Hypothalamus (tissue), 51 donors: ENCODE results near the gene IGSF8.

Experiments used
- DNase-seq, 51 donors: peaks; one replicate each; lab custom pipeline; 2025; lab: John Stamatoyannopoulos, UW

Gene IGSF8

GRCh38 chr1:160108888-160109662 is 10.7 kb upstream of the IGSF8 start:
- DNase-seq = peak in 7 of 51 donors; percentile 14 to 41 (median 23)

GRCh38 chr1:160107512-160107911 is 9.1 kb upstream of the IGSF8 start:
- DNase-seq = no peak

DNA sequence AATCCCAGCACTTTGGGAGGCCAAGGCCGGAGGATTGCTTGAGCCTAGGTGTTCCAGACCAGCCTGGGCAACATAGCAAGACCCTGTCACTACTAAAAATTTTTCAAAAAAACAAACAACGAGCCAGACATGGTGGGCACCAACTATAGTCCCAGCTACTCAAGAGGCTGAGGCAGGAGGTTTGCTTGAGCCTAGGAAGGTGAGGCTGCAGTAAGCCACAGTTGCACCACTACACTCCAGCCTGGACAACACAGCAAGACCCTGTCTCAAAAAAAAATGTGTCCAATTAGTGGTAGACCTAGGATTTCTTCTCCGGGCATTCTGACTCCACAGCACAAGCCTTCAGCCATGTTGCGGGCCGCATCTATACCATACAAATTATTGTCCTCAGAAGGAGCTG is 6.7 kb upstream of the IGSF8 start:
- no peak for DNase-seq

GRCh38 chr1:160104486-160104885 is 6.1 kb upstream of the IGSF8 start:
- DNase-seq = peak in 2 of 51 donors; percentile 19 to 25

GRCh38 chr1:160103658-160104408 is 5.4 kb upstream of the IGSF8 start:
- peak in 8 of 51 donors; percentile 17 to 45 (median 33) for DNase-seq

GRCh38 chr1:160101717-160102522 is 3.5 kb upstream of the IGSF8 start:
- DNase-seq = peak in 1 of 51 donors; percentile 20

DNA sequence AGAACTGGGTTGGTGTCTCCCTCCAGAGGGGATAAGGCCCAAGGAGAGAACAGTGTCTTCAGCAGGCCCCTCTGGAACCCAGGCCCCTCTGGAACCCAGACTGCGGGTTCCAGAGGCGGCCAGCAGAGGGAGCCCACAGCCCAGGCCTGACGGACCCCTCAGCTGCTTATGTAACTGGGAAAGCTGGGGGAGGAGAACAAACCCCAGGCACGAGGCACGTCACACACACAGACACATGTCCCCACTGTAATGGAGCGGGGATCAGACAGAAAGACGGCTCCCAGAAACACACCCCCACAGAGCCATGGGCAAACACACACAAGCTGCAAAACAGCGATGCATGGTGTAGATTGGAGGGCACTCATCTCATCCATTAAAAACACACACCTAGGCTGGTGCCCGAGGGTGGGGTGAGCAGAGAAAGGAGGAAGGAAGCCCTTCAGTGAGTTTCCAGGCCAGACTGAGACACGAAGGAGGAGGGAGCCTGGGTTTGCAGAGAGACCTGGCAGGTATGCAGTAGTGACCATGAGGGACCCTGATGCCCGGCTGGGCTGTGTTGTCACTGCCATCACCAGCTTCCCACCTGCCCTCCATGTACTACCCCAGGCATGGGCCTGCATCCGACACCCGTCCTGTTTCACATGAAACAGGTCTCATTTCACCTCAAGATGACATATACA is 2.8 kb upstream of the IGSF8 start:
- peak; percentile 33 to 92 (median 81) for DNase-seq

- no peak for DNase-seq
These were observed 1.4 kb upstream of the IGSF8 start for GRCh38 chr1:160099716-160100375.

- DNase-seq = peak; percentile 64 to 100 (median 96)
These were observed 588 bp upstream of the IGSF8 start for GRCh38 chr1:160098852-160099561.

DNA sequence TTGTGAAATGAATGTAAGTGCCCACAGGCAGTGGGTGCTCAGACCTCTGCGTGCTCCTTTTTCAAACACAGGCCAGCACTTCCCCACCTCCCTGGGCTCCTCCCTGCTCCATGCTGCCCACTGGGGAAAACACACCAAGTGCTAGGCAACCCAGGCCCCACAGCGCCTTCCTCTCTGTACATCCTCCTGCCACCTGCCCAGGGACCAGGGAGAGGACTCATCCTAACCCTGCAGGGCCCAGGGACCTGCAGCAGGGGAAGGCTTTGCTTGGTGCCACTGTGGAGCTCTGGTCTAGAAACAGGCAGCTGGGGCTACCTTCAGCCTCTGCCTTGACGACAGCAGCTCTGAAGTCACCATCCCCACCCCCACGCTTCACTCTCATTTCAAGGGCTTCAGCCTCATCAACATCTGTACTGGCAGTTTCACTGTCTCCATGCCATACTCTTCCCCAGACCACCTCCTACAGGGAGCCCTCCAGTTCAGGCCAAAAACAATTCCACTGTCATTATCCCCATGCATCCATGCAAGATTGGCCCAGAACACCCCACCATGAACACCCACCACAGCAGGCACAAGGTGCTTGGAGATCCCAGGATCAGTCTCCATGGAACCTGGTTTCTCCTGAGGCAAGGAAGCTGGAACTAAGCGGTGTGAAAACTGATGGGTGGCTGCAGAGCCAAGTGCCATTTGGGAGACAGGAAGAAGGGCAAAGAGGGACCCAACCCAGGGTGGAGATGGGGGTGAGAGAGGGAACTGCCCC is 1.1 kb downstream of the IGSF8 start:
- DNase-seq = peak in 11 of 51 donors; percentile 26 to 65 (median 41)

- peak in 4 of 51 donors; percentile 20 to 45 (median 22) for DNase-seq
These were observed 1.9 kb downstream of the IGSF8 start for GRCh38 chr1:160096274-160097116.

DNA sequence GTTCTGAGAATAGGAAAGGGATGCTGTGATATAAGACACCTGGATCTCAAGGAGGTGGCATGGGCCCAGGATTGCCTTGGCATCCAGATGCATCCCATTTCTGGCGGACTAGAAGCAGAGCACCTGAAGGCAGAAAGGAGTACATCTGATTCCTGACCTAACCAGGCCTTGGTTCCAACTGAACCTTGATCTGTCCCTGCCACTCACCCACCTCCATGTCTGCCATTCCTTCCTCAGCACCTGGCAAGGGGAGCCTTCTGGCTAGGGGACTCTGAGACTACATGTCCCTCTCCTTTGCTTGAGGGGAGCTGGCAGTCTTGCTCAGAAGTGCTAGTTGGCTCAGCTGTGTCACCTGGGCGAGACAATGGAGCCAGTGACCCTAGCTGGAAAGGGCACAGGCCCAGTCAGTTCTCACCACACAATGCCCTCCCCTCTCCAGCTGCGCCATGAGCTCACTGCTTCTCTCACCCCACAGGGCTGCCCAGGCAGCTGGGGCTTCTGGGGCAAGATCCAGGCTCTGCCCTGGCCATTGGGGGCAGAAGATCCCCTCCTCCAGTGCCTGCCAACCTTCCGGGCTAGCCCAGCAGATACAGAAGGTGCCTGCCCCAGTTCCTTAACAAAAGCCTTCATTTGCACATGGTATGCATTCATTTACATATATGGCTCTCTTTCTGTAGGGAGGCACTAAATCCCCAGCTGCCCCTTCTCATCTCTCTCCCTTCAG is 2.9 kb downstream of the IGSF8 start:
- peak in 40 of 51 donors; percentile 21 to 91 (median 76) for DNase-seq

- peak in 1 of 51 donors; percentile 35 for DNase-seq
These were observed 3.6 kb downstream of the IGSF8 start for GRCh38 chr1:160094806-160095205.

DNA sequence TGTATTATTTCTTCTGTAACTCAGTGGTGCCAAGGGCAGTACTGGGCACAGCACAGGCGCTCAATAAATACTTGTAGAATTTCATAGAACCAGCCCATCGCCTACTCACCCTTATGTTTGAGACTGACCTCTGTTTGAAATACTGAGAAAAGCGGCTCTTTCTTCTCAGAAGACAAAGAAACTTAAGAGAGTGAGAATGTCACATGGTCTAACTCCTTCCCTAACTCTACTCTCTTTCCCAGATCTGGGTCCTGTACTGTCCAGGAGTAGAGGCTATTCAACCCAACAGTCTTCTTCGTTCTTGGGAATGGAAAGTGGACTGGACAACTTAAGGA is 4.2 kb downstream of the IGSF8 start:
- no peak for DNase-seq

- peak in 1 of 51 donors; percentile 19 for DNase-seq
These were observed 4.7 kb downstream of the IGSF8 start for GRCh38 chr1:160093624-160094290.

DNA sequence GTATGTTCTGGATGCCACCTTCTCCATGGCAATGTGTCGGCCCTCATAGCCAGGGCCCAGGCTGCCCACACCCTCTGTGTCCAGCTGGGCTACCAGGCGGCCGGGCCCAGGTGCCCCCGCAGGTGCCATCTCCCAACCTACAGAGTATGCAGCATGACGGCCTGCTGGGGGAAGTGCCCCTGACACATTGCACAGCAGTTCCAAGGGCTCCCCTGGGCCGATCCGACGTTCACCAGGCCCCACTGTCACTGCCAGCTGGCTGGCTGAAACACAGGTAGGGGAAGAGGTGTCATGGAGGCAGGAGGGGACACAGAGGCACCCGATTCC is 5.4 kb downstream of the IGSF8 start:
- no peak for DNase-seq
